ENCODE data around the gene KDM7A. TPM values are rescaled to one million over a fixed set of nuclear protein-coding genes. Genes with fewer than 3 reads are reported as not detected.
A peak's percentile ranks its signal among the peaks of the same experiment; 100 is the strongest.
"Not testable (repeated sequence)": the region's sequence is repeated elsewhere in the genome, so short reads cannot be mapped to it uniquely, and the experiment has no call there.

The KDM7A gene
- total RNA-seq, 1 donor from 2014 or later: 16.3 TPM

GRCh38 chr7:140160308-140160707 lies 16.5 kb downstream of the KDM7A start:
- FAIRE-seq: no peak
- DNase-seq (ENCODE audit: low spot score in 2 of 2): no peak

GRCh38 chr7:140159497-140159896 lies 17.3 kb downstream of the KDM7A start:
- DNase-seq (ENCODE audit: low spot score in 2 of 2): no peak
- no peak for FAIRE-seq

GRCh38 chr7:140156460-140157080 lies 20.2 kb downstream of the KDM7A start:
- FAIRE-seq (no peak), DNase-seq (ENCODE audit: low spot score in 2 of 2) (no peak)

GRCh38 chr7:140155428-140155827 lies 21.4 kb downstream of the KDM7A start:
- DNase-seq (ENCODE audit: low spot score in 2 of 2): no peak
- no peak for FAIRE-seq

- FAIRE-seq (no peak), DNase-seq (ENCODE audit: low spot score in 2 of 2) (no peak)
These were observed 23.1 kb downstream of the KDM7A start for GRCh38 chr7:140153666-140154161.

- no peak for DNase-seq (ENCODE audit: low spot score in 2 of 2)
- no peak for FAIRE-seq
These were observed 30.2 kb downstream of the KDM7A start for GRCh38 chr7:140146574-140146973.

GRCh38 chr7:140145709-140146108 lies 31.1 kb downstream of the KDM7A start:
- no peak for DNase-seq (ENCODE audit: low spot score in 2 of 2)
- FAIRE-seq: no peak

GRCh38 chr7:140144821-140145220 lies 32.0 kb downstream of the KDM7A start:
- FAIRE-seq (no peak), DNase-seq (ENCODE audit: low spot score in 2 of 2) (no peak)

GRCh38 chr7:140143997-140144396 lies 32.8 kb downstream of the KDM7A start:
- DNase-seq (ENCODE audit: low spot score in 2 of 2) (no peak), FAIRE-seq (no peak)

GRCh38 chr7:140142031-140142430 lies 34.8 kb downstream of the KDM7A start:
- FAIRE-seq (peak; percentile 69), DNase-seq (ENCODE audit: low spot score in 2 of 2) (no peak)

- DNase-seq (ENCODE audit: low spot score in 2 of 2) (no peak), FAIRE-seq (no peak)
These were observed 35.5 kb downstream of the KDM7A start for GRCh38 chr7:140141256-140141655.

- FAIRE-seq (no peak), DNase-seq (ENCODE audit: low spot score in 2 of 2) (no peak)
These were observed 39.7 kb downstream of the KDM7A start for GRCh38 chr7:140137078-140137477.

GRCh38 chr7:140136073-140136472 lies 40.7 kb downstream of the KDM7A start:
- DNase-seq (ENCODE audit: low spot score in 2 of 2) (no peak), FAIRE-seq (no peak)

GRCh38 chr7:140134039-140134438 lies 42.7 kb downstream of the KDM7A start:
- no peak for FAIRE-seq

GRCh38 chr7:140127360-140128127 lies 49.2 kb downstream of the KDM7A start:
- FAIRE-seq (no peak), DNase-seq (ENCODE audit: low spot score in 2 of 2) (no peak)

More at GRCh38 chr7:140134039-140134438, 42.7 kb downstream of the KDM7A start:
- DNase-seq (ENCODE audit: low spot score in 2 of 2): no peak

GRCh38 chr7:140126435-140127034 lies 50.2 kb downstream of the KDM7A start:
- DNase-seq (ENCODE audit: low spot score in 2 of 2) (no peak), FAIRE-seq (no peak)

GRCh38 chr7:140122965-140123364 lies 53.8 kb downstream of the KDM7A start:
- DNase-seq (ENCODE audit: low spot score in 2 of 2) (no peak), FAIRE-seq (no peak)

- peak in 1 of 2 donors; percentile 2 for DNase-seq (ENCODE audit: low spot score in 2 of 2)
- no peak for FAIRE-seq
These were observed 55.5 kb downstream of the KDM7A start for GRCh38 chr7:140121326-140121725.

- FAIRE-seq; DNase-seq (ENCODE audit: low spot score in 2 of 2): not testable (repeated sequence)
These were observed 62.0 kb downstream of the KDM7A start for GRCh38 chr7:140114817-140115216.

GRCh38 chr7:140108777-140109176 lies 68.0 kb downstream of the KDM7A start:
- not testable (repeated sequence) for FAIRE-seq; DNase-seq (ENCODE audit: low spot score in 2 of 2)

- FAIRE-seq: no peak
- DNase-seq (ENCODE audit: low spot score in 2 of 2): no peak
These were observed 80.3 kb downstream of the KDM7A start for GRCh38 chr7:140096459-140096858.
